HS-5 (cell line): ENCODE data around the gene FIBIN.
"Not testable (repeated sequence)": the region's sequence is repeated elsewhere in the genome, so short reads cannot be mapped to it uniquely, and the experiment has no call there.

Experiments
- DNase-seq: peaks from one replicate; pipeline ENCODE4 v3.0.0-alpha.2; 2012; ENCODE audit warnings: low read depth

The FIBIN gene

DNA sequence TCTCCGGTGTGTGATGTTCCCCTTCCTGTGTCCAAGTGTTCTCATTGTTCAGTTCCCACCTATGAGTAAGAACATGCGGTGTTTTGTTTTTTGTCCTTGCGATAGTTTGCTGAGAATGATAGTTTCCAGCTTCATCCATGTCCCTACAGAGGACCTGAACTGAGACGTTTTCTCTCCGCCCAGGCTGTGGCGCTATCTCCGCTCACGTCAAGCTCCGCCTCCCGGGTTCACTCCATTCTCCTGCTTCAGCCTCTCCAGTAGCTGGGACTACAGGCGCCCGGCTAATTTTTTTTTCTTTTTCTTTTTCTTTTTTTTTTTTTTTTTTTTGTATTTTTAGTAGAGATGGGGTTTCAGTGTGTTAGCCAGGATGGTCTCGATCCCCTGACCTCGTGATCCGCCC is 16.7 kb upstream of the FIBIN start:
- DNase-seq, result not testable (repeated sequence)

- DNase-seq, result no peak
Observed at GRCh38 chr11:26983645-26984044, 10.3 kb upstream of the FIBIN start.

- DNase-seq, result no peak
Observed at GRCh38 chr11:26985470-26985869, 8.4 kb upstream of the FIBIN start.

- DNase-seq, result no peak
Observed at GRCh38 chr11:26985943-26986342, 8.0 kb upstream of the FIBIN start.

- no peak for DNase-seq
Observed at GRCh38 chr11:26987272-26987671, 6.6 kb upstream of the FIBIN start.

GRCh38 chr11:26987731-26988130 is 6.2 kb upstream of the FIBIN start:
- no peak for DNase-seq

GRCh38 chr11:26992031-26992541 is 1.8 kb upstream of the FIBIN start:
- DNase-seq, result peak; percentile 79

- DNase-seq, result no peak
Observed at GRCh38 chr11:26994631-26995095, 751 bp downstream of the FIBIN start.

DNA sequence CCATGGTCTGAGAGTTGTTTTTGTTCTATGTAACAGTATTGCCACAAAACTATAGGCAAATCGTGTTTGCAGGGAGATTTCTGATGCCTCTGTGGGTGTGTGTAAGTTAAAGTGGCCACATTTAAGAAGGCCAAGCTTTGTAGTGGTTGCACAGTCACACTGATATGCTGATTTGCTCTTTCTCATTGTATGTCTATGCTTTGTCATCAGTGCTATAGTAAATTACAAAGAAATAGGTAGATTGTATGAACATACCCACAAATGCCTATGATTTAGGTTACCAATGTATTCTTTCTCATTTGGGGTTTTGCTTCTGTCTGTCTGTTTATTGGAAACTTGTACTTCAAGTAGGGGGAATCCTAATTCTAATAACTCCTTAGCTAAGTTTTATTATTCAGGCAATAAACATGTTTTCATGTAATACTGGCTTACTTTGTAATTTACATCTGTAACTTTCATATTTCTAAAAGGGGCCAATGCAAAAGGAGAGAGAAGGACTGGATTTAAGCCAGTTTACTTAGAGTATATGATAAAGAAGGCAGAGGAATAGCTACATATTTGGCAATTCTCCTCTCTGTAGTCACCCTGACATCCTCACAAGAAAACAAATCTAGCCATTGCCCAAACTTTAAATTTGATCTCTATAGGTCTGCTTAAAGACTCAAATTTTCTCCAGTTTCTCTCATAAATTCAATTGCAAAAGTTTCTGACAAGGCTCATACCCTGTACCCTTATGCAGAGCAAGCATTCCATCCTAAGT is 2.0 kb downstream of the FIBIN start:
- DNase-seq, result no peak

DNA sequence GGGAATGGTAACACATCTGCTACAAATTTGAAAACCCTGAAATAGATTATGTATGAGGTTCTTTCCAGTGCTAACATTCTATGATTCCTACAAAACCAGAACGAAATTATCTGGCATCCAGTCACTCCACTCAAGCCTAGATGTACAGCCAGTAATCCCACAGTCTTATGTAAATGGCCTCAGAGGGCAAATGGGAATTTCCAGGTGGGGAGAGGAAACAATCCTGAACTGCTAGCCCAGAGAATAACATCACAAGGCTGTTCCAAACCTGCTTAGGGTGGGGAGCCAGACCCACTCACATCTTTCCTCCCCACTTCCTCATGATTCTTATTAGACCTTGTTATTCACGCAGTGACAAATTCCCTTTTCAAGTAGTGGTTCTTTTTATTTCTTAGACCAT is 3.5 kb downstream of the FIBIN start:
- DNase-seq, result no peak

DNA sequence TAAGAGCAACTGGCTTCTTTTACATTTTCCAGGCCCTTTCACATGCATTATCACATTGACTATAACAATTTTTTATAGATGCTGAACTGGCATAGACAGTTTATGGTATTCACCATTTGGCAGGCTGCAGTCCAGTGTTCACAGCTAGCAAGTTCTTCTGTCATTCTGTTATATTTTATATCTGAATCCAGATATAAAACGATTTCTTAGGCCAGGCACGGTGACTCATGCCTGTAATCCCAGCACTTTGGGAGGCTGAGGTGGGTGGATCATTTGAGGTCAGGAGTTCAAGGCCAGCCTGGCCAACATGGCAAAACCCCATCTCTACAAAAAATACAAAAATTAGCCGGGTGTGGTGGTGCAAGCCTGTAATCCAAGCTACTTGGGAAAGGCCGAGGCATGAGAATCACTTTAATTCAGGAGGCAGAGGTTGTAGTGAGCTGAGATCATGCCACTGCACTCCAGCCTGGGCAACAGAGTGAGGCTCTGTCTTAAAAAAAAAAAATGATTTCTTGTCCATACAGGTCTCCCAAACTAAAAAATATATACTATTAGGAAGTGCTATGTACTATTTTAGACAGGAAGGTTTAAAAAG is 7.3 kb downstream of the FIBIN start:
- not testable (repeated sequence) for DNase-seq

DNA sequence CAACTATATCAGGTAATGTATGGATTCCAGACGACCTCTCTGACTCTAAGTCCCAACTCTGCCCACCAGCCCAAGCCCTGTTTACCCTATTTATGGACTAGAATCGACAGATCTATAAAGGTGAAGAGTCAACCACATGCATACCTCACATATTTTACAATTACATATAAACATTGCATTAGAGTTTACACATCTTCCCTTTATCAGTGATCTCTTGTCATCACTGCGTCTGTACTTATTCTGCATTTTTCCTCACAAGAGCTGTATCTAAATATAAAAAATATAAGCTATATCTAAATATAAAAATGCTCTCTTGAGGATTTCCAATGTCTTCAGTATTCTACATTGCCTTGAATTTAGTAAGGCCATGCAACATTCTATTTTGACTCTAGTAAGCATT is 8.5 kb downstream of the FIBIN start:
- no peak for DNase-seq

DNA sequence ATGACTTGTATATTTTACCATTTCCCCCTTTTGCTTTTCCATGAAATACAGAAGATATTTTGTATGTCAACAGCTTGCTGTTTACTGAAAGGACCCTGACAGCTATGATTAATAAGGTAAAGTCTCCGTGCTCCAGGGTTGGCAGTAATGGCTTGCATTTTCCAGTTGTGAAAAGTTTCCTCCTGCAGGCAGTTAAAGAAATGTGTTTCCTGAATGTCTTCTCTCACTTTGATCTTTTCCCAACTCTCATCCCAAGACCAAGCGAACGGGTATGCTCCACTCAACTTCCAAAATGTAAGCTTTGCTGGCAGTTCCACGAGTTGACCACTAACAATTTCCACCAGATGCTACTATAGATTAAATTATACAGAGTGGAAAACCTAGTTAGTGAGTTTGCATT is 8.9 kb downstream of the FIBIN start:
- no peak for DNase-seq

DNA sequence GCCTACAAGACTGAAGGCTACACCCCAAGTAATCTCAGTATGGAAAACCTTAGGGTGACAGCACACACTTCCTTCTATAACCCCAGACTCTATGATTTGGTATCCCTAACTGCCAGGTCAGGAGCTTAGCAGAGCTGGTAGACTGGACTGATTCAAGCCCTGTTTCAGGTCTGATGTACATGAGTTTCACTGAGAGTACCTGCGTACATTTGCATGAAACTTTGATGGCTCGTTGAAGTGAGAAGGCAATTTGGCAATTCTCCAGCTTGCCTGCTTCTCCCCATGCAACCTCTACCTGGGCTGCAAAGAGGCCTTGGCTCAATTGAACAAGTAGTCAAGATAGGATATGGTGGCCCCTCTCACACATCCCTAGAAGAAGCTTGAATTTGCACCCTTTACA is 10.2 kb downstream of the FIBIN start:
- no peak for DNase-seq

DNA sequence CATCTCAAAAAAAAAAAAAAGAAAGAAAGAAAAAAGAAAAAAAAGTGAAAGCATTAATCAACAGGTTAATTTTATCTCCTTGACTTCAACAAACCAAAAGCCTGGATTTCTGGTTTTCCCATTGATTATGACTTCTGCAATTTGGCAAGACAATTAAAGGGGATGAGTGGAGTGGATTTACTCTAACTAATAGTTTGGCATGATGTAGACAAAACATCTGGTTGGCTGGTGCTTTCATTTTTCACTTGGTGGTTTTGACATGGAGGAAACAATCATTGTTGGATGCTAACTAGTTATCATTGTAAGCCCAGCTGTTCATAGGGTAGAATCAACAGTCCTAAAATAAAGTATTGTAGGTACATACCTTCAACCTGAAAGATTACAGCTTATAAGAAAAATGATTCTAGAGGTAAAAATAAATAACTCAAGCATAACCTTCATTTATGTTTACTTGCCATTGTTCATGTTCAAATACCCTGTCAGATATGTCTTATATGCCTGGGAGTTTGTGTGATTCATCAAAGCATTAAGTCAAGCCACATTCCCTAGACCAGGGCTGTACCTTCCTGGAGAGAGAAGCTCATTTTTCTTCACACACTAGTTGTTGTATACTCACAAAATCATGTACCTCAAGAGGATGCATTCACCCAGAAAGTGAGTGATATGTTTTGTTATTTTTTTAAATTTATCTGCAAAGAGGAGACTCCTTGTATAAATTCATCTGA is 15.1 kb downstream of the FIBIN start:
- no peak for DNase-seq

DNA sequence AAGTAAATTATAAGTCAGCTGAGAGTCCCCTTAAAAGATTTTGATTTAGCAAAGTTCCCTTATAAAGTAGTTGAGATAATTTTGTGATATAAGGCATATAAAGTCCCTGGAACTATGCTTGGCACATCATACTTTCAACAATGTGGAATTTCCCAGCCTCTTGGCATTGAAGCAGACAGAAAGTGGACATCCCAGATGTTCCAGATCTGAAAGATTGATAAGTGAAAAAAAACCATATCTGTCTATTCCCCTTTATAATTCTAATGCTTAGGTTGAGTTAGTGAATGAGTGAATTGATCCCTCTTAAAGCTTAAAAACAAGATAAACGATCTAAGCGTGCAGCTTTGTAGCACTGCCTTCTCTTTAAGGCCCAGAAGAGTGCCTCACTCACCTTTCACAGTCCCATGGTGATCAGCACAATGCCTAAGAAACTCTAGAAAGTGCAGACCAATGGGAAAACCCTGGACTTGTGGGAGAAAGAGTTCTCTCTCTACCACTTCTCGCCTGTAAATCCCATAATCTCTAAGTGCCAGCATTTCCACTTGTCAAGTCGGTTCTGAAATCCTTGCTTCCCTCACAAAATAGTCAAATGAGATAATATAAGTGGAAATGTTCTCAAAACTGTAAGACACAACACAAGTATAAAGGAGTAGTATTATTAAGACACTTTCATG is 17.8 kb downstream of the FIBIN start:
- DNase-seq, result no peak

GRCh38 chr11:27012234-27012921 is 18.5 kb downstream of the FIBIN start:
- no peak for DNase-seq

- DNase-seq, result no peak
Observed at GRCh38 chr11:27013781-27014361, 20.0 kb downstream of the FIBIN start.

GRCh38 chr11:27018902-27019529 is 25.1 kb downstream of the FIBIN start:
- no peak for DNase-seq

DNA sequence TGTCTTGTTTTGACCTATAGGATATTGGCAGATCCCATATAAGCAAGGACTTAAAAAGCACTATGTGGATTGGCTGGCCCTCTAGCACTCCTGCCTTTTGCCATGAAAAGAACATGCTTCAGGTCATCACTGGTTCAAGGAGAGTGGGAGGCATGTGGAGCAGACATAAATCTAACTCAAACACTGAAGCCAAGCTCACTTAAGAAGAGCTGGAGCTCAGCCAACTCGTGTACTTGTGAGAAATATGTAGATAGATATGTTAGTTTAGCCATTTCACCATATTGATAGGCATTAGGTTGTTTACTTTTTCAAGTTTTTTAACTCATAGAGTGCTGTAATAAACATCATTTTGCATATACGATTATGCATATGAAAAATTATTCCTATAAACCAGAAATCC is 26.8 kb downstream of the FIBIN start:
- DNase-seq, result no peak
